Activated CD4-positive, alpha-beta T cell treated with anti-CD3 and anti-CD28 coated beads, Interleukin-2, amount 10 ng/mL, durations not matched to agents 7 days and 5 days (primary cell): Measurements from ENCODE around the gene LCK. TPM values are rescaled to one million over a fixed set of nuclear protein-coding genes. Genes with fewer than 3 reads are reported as not detected.

ENCODE experiments used
- CTCF ChIA-PET: fragments of 350-600 bp; sonication (Branson Sonifier 250); formaldehyde crosslinking; loops from one replicate; lab custom pipeline; 2021; ENCODE audit warnings: antibody characterized with exemption; lab: Charles Lee
- POLR2A ChIA-PET: fragments of 350-600 bp; sonication (Branson Sonifier 250); formaldehyde crosslinking; loops from one replicate; lab custom pipeline; 2021; ENCODE audit warnings: antibody characterized with exemption; lab: Charles Lee
- DNase-seq: peaks from one replicate; pipeline ENCODE4 v3.0.0-alpha.2; 2020
- H3K27ac Mint-ChIP-seq: one replicate; pipeline ENCODE4 v1.8.0; 2021; ENCODE audit warnings: mild to moderate bottlenecking, moderate library complexity, mixed read lengths
- H3K27me3 Mint-ChIP-seq: one replicate; pipeline ENCODE4 v1.8.0; 2021; ENCODE audit warnings: mixed read lengths
- H3K36me3 Mint-ChIP-seq: one replicate; pipeline ENCODE4 v1.8.0; 2021; ENCODE audit warnings: low read depth, mixed read lengths
- H3K4me1 Mint-ChIP-seq: one replicate; pipeline ENCODE4 v1.8.0; 2021; ENCODE audit warnings: mixed read lengths
- H3K4me3 Mint-ChIP-seq: one replicate; pipeline ENCODE4 v1.8.0; 2021; ENCODE audit warnings: mild to moderate bottlenecking, moderate library complexity, mixed read lengths
- H3K9me3 Mint-ChIP-seq: one replicate; pipeline ENCODE4 v1.8.0; 2021; ENCODE audit warnings: mixed read lengths
- total RNA-seq, 2 experiments: library from RNA; stranded (reverse); gene quantifications; one replicate each; pipeline ENCODE4 v1.2.3, GENCODE V29; 2021

The LCK gene
- 100 to 1,000 TPM; 434 to 495 TPM for total RNA-seq

DNA sequence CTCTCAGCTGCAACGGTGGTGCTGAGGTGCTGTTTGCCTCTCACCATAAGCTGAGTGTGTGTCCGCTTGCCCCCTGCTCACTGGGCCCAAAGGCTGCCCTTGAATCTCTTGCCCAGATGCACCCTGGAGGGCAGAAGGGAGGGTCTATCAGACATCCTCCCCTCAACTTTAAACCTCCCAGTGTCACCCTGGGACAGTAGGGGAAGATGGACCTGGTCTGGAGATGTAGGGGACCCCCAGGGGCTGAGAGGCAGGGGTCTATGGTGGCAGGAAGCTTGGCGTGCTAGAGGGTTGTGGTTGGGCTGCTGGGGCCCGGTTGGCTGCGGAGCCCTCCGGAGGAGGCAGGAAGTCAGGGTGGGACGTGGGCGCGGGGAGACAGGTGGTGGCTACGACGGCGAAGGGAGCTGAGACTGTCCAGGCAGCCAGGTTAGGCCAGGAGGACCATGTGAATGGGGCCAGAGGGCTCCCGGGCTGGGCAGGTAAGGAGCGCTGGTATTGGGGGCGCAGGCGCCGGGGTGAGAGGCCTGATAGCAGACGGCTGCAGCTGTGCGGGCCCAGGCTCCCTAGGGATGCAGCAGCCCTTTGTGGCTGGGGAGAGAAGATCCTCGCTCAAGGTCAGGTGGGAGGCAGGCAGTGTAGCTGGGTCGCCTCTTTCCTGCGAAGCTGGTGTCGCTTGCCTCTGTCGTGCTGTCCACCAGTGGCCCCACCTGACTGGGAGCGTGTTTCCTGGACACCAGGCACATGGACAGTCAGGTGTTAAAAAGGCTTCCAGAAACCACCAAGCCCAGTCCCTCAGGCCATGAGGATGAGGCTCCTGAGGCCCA is at the start of gene LCK:
Gene LCK, plus strand, starts transcription at position 373 of the 824 bp plus-strand sequence. CDS start 23,065 bp downstream, outside the sequence.
- no peaks in the 10 kb centered on the region for H3K27me3 Mint-ChIP-seq
- CTCF ChIA-PET = interaction anchor here (0.7 to 4.7 kb wide), 9 partner anchors 8 to 36 kb away, joined by 3 to 52 read pairs (median 5); no protein-coding TSS in a partner anchor
- POLR2A ChIA-PET = interaction anchor here (0.6 kb wide), 1 partner anchor 40 kb away, joined by 5 read pairs; no protein-coding TSS in a partner anchor
- H3K4me3 Mint-ChIP-seq = peak within 1 kb of the TSS; percentile 95
- H3K27ac Mint-ChIP-seq = peak within 1 kb of the TSS; percentile 96
- no peaks in the 10 kb centered on the region for H3K9me3 Mint-ChIP-seq
- peak; percentile 70 for DNase-seq
- H3K36me3 Mint-ChIP-seq = peaks cover 44% of the 10 kb centered on the region
- peaks cover 54% of the 10 kb centered on the region for H3K4me1 Mint-ChIP-seq

- Mint-ChIP-seq H3K4me3 (peak overlapping the region; percentile 88), H3K4me1 (peaks cover 49% of the 10 kb centered on the region), H3K9me3 (no peaks in the 10 kb centered on the region), H3K36me3 (peaks cover 22% of the 10 kb centered on the region), H3K27me3 (no peaks in the 10 kb centered on the region), H3K27ac (peak overlapping the region; percentile 13)
- POLR2A ChIA-PET = interaction anchor here (1.0 kb wide), 1 partner anchor 25 kb away, joined by 3 read pairs; the partner anchor contains the start of gene TXLNA
- no peak for DNase-seq
- CTCF ChIA-PET = interaction anchor here (1.0 to 2.9 kb wide), 2 partner anchors 10 to 11 kb away, joined by 5 to 19 read pairs; no protein-coding TSS in a partner anchor
These were observed 46.1 kb upstream of the LCK start for GRCh38 chr1:32204943-32205361.

DNA sequence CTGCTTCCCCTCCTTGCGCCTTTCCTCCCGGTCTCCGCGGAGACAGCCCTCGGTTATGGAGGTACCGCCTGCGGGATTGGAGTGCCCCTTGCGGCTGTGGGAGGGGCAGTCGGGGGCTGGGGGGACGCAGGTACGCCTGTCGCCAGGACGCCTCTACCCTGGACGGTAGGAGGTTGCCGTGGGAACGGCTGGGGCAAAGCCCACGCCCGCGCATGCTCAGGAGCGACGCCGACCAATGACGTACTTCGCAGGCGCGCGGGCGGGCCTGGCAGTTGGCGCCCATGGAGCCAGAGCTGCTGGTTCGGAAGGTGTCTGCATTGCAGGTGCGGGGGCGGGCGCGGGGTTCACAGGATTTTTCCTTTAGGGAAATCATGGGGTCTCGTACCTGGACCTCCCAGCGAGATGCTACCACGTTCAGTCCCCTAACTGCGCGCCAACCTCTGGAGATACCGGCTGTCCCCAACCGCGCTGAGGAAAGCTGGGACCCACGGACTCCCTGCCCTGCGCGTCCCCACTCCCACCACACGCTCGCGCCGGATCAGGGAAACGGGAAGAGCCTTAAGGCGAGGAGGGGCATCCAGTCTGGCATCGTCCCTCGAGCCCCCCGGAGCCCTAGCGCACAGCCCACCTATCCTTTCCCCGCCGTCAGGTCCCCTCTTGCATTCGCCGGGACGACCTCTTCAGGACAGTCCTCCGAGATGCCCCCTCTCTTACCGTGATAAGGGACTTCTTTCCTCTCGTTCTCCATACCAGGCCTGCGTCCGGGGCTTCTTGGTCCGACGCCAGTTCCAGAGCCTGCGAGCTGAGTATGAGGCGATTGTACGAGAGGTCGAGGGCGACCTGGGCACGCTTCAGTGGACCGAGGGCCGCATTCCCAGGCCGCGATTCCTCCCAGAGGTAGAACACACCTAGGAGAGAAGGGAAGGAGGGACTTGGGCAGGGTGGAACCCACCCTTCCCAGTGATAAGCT is 45.4 kb upstream of the LCK start, which contains the start of gene IQCC:
Gene IQCC, plus strand, starts transcription at position 271 of the 970 bp plus-strand sequence. Its CDS starts 11 bp downstream, at position 282.
- H3K36me3 Mint-ChIP-seq = peaks cover 22% of the 10 kb centered on the region
- no peaks in the 10 kb centered on the region for H3K9me3 Mint-ChIP-seq
- DNase-seq = peak; percentile 89
- peak within 1 kb of the TSS; percentile 89 for H3K27ac Mint-ChIP-seq
- H3K27me3 Mint-ChIP-seq = no peaks in the 10 kb centered on the region
- ChIA-PET POLR2A (interaction anchor here (0.7 to 1.0 kb wide), 2 partner anchors 26 to 154 kb away, joined by 3 read pairs; partner anchors contain the start of gene TXLNA), CTCF (interaction anchor here (0.8 to 2.9 kb wide), 6 partner anchors 9 to 54 kb away, joined by 3 to 19 read pairs (median 4); partner anchors contain the start of gene FAM167B)
- H3K4me1 Mint-ChIP-seq = peaks cover 43% of the 10 kb centered on the region
- peak within 1 kb of the TSS; percentile 88 for H3K4me3 Mint-ChIP-seq

GRCh38 chr1:32208469-32208868 is 42.6 kb upstream of the LCK start:
- ChIA-PET POLR2A (no interaction called here), CTCF (no interaction called here)
- no peak for DNase-seq
- Mint-ChIP-seq H3K9me3 (no peaks in the 10 kb centered on the region), H3K36me3 (peaks cover 13% of the 10 kb centered on the region), H3K4me1 (peaks cover 26% of the 10 kb centered on the region), H3K27me3 (no peaks in the 10 kb centered on the region), H3K27ac (no peak overlapping the region), H3K4me3 (no peak overlapping the region)

- peak within 1 kb of the TSS; percentile 36 for H3K27ac Mint-ChIP-seq
- ChIA-PET POLR2A (no interaction called here), CTCF (no interaction called here)
- peaks cover 12% of the 10 kb centered on the region for H3K36me3 Mint-ChIP-seq
- no peak within 1 kb of the TSS for H3K4me3 Mint-ChIP-seq
- DNase-seq = no peak
- no peaks in the 10 kb centered on the region for H3K9me3 Mint-ChIP-seq
- no peaks in the 10 kb centered on the region for H3K27me3 Mint-ChIP-seq
- peaks cover 24% of the 10 kb centered on the region for H3K4me1 Mint-ChIP-seq
These were observed 42.2 kb upstream of the LCK start, which contains the start of gene DCDC2B for GRCh38 chr1:32208891-32209328. DCDC2B (plus strand) TSS chr1:32209089; CDS start chr1:32209094, 5 bp downstream.

GRCh38 chr1:32215629-32216480 is 35.2 kb upstream of the LCK start:
- peak overlapping the region; percentile 80 for H3K27ac Mint-ChIP-seq
- DNase-seq = peak; percentile 74
- CTCF ChIA-PET = interaction anchor here (0.5 to 2.6 kb wide), 36 partner anchors 9 to 277 kb away, joined by 3 to 19 read pairs (median 5); partner anchors contain the start of genes CCDC28B, HDAC1, IQCC and LCK
- POLR2A ChIA-PET = interaction anchor here (0.6 to 1.2 kb wide), 6 partner anchors 16 to 120 kb away, joined by 3 to 6 read pairs (median 4); partner anchors contain the start of genes CCDC28B, MARCKSL1 and TXLNA
- no peaks in the 10 kb centered on the region for H3K27me3 Mint-ChIP-seq
- H3K4me3 Mint-ChIP-seq = no peak overlapping the region
- peaks cover 5% of the 10 kb centered on the region for H3K36me3 Mint-ChIP-seq
- H3K9me3 Mint-ChIP-seq = no peaks in the 10 kb centered on the region
- H3K4me1 Mint-ChIP-seq = peaks cover 26% of the 10 kb centered on the region

DNA sequence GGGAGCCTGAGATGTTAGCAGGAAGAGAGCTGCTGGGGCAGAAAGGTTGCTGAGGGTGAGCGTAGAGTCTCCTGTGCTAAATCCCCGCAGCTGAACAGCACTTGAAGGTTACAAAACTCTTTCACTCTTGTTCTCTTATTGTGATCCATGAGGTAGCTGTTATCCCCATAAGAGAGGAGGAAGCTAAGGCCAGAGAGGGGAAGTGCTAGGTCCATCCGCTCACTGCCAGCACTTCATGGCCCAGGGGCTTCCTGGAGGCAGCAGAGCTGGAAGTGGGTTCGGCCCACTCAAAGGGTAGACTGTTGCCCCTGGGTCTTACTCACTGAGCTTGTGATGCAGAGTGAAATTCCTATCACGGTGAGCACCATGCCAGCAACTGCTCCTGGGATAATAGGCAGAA is 34.5 kb upstream of the LCK start:
- Mint-ChIP-seq H3K27ac (no peak overlapping the region), H3K4me3 (no peak overlapping the region), H3K9me3 (no peaks in the 10 kb centered on the region), H3K4me1 (peaks cover 33% of the 10 kb centered on the region), H3K27me3 (no peaks in the 10 kb centered on the region), H3K36me3 (peaks cover 5% of the 10 kb centered on the region)
- POLR2A ChIA-PET = interaction anchor here (0.6 to 1.2 kb wide), 3 partner anchors 10 to 119 kb away, joined by 3 to 4 read pairs (median 4); partner anchors contain the start of genes MARCKSL1 and TXLNA
- CTCF ChIA-PET = interaction anchor here (0.6 to 2.6 kb wide), 20 partner anchors 10 to 204 kb away, joined by 3 to 19 read pairs (median 6); partner anchors contain the start of genes CCDC28B, IQCC, LCK and MARCKSL1
- DNase-seq = no peak

DNA sequence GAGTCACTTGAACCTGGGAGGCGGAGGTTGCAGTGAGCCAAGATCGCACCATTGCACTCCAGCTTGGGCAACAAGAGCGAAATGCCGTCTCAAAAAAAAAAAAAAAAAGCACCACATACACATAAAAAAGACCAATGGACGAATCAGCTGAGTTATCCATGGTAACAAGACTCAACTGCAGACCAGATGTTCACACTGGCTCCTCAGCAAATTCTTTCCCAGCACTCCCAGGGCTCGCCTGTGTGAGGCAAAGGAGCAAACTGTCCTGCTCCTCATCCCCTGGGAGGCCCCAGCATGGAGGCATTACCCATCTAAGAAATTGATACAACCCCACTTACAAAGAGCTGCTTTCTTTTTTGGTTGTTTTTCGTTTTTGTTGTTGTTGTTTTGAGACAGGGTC is 32.0 kb upstream of the LCK start:
- DNase-seq = no peak

DNA sequence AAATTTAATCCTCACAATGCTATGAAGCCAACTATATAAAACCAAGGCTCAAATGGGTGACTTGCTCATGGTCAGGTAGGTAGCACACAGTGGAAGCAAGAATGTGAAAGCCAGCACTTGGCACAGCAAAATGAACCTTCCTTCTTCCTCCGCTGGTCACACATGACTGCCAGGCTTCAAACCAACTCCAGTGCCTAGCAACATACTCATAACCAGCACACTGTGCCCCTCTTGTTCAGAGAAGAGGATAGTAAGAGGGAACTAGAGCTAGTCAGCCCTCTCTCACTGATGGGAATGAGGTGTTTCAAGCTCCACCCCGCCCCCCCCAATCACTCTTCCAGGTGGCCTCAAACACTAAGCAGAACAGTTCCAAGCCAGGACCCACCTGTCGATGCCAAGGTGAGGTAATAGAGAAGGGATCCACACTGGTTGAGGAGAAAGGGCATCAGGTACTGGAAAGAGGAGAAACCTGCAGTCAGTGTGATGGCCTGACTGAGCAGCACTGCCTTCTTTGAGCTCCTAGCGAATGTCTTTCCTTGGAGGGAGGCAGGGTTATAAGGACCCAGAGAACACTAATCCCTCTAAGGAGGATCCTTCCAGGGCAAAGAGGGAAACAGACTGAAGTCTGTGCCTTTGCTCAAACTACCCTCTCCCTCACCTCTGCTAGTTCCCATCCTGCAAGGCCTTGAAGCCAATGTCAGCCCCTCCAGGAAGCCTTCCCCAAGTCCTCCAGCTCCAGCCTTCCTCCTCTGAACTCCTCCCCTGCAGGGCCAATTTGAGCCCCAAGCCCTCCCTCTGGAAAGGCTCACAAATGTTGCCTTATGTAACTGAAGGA is 30.1 kb upstream of the LCK start:
- POLR2A ChIA-PET = no interaction called here
- Mint-ChIP-seq H3K9me3 (no peaks in the 10 kb centered on the region), H3K27ac (peak overlapping the region; percentile 97), H3K27me3 (no peaks in the 10 kb centered on the region), H3K4me1 (peaks cover 49% of the 10 kb centered on the region), H3K36me3 (peaks cover 20% of the 10 kb centered on the region), H3K4me3 (peak overlapping the region; percentile 99)
- CTCF ChIA-PET = interaction anchor here (0.8 to 1.4 kb wide), 3 partner anchors 9 to 27 kb away, joined by 3 to 5 read pairs (median 4); no protein-coding TSS in a partner anchor
- DNase-seq = no peak

More for the DNA sequence above, 32.0 kb upstream of the LCK start:
- CTCF ChIA-PET = interaction anchor here (0.7 kb wide), 1 partner anchor 134 kb away, joined by 3 read pairs; no protein-coding TSS in a partner anchor
- Mint-ChIP-seq H3K36me3 (peaks cover 12% of the 10 kb centered on the region), H3K4me3 (no peak overlapping the region), H3K27ac (no peak overlapping the region), H3K9me3 (no peaks in the 10 kb centered on the region), H3K27me3 (no peaks in the 10 kb centered on the region), H3K4me1 (peaks cover 48% of the 10 kb centered on the region)
- POLR2A ChIA-PET = interaction anchor here (0.7 kb wide), 1 partner anchor 1260 kb away, joined by 6 read pairs; no protein-coding TSS in a partner anchor

- POLR2A ChIA-PET = no interaction called here
- H3K27me3 Mint-ChIP-seq = no peaks in the 10 kb centered on the region
- peaks cover 24% of the 10 kb centered on the region for H3K36me3 Mint-ChIP-seq
- peaks cover 46% of the 10 kb centered on the region for H3K4me1 Mint-ChIP-seq
- no peaks in the 10 kb centered on the region for H3K9me3 Mint-ChIP-seq
- CTCF ChIA-PET = interaction anchor here (1.4 kb wide), 2 partner anchors 15 to 27 kb away, joined by 4 to 5 read pairs; no protein-coding TSS in a partner anchor
- H3K27ac Mint-ChIP-seq = peak overlapping the region; percentile 97
- peak overlapping the region; percentile 99 for H3K4me3 Mint-ChIP-seq
- DNase-seq = no peak
These were observed 29.5 kb upstream of the LCK start for GRCh38 chr1:32221581-32221979.
